Measurements from ENCODE around the gene AS3MT.
"Not testable (repeated sequence)": the region's sequence is repeated elsewhere in the genome, so short reads cannot be mapped to it uniquely, and the experiment has no call there.

Gene AS3MT

DNA sequence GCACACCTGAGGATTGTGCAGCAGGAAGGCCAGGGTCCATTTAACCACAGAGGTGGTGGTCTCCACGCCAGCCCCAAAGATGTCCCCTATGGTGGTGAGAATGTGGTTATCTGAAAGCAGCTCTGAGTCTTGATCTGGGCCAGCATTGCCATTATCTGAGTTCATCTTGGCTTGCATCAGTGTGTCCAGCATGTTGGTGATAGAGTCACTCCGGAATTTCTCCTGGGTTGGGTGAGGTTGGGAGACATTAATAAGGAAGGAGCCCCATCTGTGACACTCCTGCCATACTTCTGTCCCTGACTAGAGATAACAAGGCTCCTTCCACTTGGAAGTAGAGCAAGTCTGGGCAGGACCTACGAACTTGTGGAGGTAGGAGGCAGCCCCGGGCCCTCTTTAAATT is 36.3 kb upstream of the AS3MT start:
- no peak overlapping the region for H3K27ac ChIP-seq
- TF ChIP-seq, protein P1, sequence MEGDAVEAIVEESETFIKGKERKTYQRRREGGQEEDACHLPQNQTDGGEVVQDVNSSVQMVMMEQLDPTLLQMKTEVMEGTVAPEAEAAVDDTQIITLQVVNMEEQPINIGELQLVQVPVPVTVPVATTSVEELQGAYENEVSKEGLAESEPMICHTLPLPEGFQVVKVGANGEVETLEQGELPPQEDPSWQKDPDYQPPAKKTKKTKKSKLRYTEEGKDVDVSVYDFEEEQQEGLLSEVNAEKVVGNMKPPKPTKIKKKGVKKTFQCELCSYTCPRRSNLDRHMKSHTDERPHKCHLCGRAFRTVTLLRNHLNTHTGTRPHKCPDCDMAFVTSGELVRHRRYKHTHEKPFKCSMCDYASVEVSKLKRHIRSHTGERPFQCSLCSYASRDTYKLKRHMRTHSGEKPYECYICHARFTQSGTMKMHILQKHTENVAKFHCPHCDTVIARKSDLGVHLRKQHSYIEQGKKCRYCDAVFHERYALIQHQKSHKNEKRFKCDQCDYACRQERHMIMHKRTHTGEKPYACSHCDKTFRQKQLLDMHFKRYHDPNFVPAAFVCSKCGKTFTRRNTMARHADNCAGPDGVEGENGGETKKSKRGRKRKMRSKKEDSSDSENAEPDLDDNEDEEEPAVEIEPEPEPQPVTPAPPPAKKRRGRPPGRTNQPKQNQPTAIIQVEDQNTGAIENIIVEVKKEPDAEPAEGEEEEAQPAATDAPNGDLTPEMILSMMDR (conservative IDR thresholded peaks at IDR 0.05; ENCODE audit: low read depth, low read length) = no peak
- H2AFZ ChIP-seq (ENCODE audit: low read depth) = no peak overlapping the region
- H3K4me3 ChIP-seq (IDR thresholded peaks at IDR 0.05; ENCODE audit: insufficient read depth, low read depth, low read length) = no peak overlapping the region
- no peaks in the 10 kb centered on the region for H3K27me3 ChIP-seq (ENCODE audit: insufficient read depth, low read depth)
- no peaks in the 10 kb centered on the region for H4K20me1 ChIP-seq (ENCODE audit: insufficient read depth)
- no peak overlapping the region for H3K9ac ChIP-seq
- H3K36me3 ChIP-seq (ENCODE audit: insufficient read depth) = no peaks in the 10 kb centered on the region
- no peak overlapping the region for H3K4me2 ChIP-seq
- no peaks in the 10 kb centered on the region for H3K4me1 ChIP-seq (ENCODE audit: low read depth, poor library complexity, severe bottlenecking)
- no peaks in the 10 kb centered on the region for H3K79me2 ChIP-seq (ENCODE audit: insufficient read depth, low read depth)

DNA sequence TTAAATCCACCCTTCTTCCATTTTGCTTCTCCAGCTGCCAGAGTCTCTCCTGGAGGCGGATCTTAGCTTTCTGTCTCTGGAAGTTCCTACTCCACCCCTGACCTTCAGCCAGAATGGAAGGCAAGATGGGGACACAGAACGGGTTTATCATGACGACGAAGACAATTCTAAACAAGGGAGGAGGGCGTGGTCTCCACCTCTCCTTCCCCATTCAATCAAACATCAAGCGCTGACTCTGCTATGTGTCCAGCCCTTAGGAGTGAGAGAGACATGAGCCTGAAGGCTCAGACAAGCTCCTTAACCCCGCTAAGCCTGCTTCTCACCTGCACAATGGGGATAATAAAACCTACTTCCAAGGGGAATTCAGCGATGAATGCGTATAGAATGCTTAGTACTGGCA is 35.1 kb upstream of the AS3MT start:
- H3K4me1 ChIP-seq (ENCODE audit: low read depth, poor library complexity, severe bottlenecking) = no peaks in the 10 kb centered on the region
- TF ChIP-seq, protein P1 (conservative IDR thresholded peaks at IDR 0.05; ENCODE audit: low read depth, low read length) = no peak
- H3K4me3 ChIP-seq (IDR thresholded peaks at IDR 0.05; ENCODE audit: insufficient read depth, low read depth, low read length) = no peak overlapping the region
- no peak overlapping the region for H3K27ac ChIP-seq
- no peak overlapping the region for H3K9ac ChIP-seq
- H3K36me3 ChIP-seq (ENCODE audit: insufficient read depth) = no peaks in the 10 kb centered on the region
- H3K27me3 ChIP-seq (ENCODE audit: insufficient read depth, low read depth) = no peaks in the 10 kb centered on the region
- no peak overlapping the region for H3K4me2 ChIP-seq
- no peak overlapping the region for H2AFZ ChIP-seq (ENCODE audit: low read depth)
- no peaks in the 10 kb centered on the region for H4K20me1 ChIP-seq (ENCODE audit: insufficient read depth)
- no peaks in the 10 kb centered on the region for H3K79me2 ChIP-seq (ENCODE audit: insufficient read depth, low read depth)

DNA sequence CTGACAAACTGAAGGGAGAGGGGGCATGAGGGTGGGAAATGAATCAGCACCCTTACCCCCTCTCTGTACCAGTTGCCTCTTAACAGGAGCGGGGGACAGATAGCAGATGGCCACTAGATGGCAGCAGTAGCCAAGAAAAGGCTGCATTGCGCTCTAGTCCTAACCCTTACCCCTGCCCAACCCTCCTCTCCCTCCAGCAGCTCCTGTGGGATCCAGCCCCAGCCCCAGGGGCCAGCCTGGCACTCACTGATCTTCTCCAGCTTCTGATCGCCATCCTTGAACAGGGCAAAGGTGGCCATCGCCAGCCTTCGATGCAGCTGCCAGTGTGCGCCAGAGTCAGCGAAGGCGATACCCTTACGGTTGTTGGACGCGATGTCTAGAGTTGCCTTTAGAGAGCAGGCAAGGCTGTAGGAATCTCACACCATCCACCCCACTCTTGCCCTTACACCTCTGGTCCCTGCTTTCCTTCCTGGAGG is 34.2 kb upstream of the AS3MT start:
- Histone ChIP-seq H3K4me3 (IDR thresholded peaks at IDR 0.05; ENCODE audit: insufficient read depth, low read depth, low read length) (no peak overlapping the region), H3K4me1 (ENCODE audit: low read depth, poor library complexity, severe bottlenecking) (no peaks in the 10 kb centered on the region), H4K20me1 (ENCODE audit: insufficient read depth) (no peaks in the 10 kb centered on the region), H3K9ac (no peak overlapping the region), H3K4me2 (no peak overlapping the region), H3K36me3 (ENCODE audit: insufficient read depth) (no peaks in the 10 kb centered on the region), H2AFZ (ENCODE audit: low read depth) (no peak overlapping the region), H3K27ac (no peak overlapping the region), H3K27me3 (ENCODE audit: insufficient read depth, low read depth) (no peaks in the 10 kb centered on the region), H3K79me2 (ENCODE audit: insufficient read depth, low read depth) (no peaks in the 10 kb centered on the region)
- TF ChIP-seq, protein P1 (conservative IDR thresholded peaks at IDR 0.05; ENCODE audit: low read depth, low read length) = peak; percentile 85

DNA sequence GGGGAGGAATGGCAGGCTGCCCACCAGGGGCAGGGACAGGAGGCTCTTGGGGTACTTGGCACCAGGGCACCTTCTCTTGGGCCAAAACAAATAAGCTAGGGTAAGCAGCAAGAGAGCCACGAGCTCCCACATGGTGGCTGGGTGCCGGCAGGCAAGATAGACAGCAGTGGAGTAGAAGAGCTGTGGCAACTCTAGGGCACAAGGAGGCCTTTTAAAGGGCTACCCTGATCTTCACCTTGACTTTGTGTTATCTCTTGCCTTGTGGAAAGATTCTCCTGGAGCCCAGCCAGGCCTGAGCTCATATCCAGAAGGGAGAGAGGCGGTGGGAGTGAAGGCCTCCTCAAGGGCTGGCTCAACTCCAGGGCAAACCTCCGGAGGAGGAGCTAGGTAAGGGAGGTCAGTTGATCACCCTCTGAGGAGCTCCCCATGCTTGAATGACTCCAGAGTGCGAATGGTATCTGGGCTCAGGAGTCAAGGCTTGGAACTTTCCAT is 32.0 kb upstream of the AS3MT start, which contains the start of gene CYP17A1:
CYP17A1 (minus strand) TSS at position 184 of the 492 bp plus-strand sequence; CDS start at position 132, 52 bp downstream.
- Histone ChIP-seq H3K27me3 (ENCODE audit: insufficient read depth, low read depth) (no peaks in the 10 kb centered on the region), H3K79me2 (ENCODE audit: insufficient read depth, low read depth) (no peaks in the 10 kb centered on the region), H3K36me3 (ENCODE audit: insufficient read depth) (no peaks in the 10 kb centered on the region), H3K4me3 (IDR thresholded peaks at IDR 0.05; ENCODE audit: insufficient read depth, low read depth, low read length) (no peak within 1 kb of the TSS), H2AFZ (ENCODE audit: low read depth) (no peak within 1 kb of the TSS), H3K27ac (no peak within 1 kb of the TSS), H3K4me2 (no peak within 1 kb of the TSS), H3K4me1 (ENCODE audit: low read depth, poor library complexity, severe bottlenecking) (no peaks in the 10 kb centered on the region), H3K9ac (no peak within 1 kb of the TSS), H4K20me1 (ENCODE audit: insufficient read depth) (no peaks in the 10 kb centered on the region)
- TF ChIP-seq, protein P1 (conservative IDR thresholded peaks at IDR 0.05; ENCODE audit: low read depth, low read length) = no peak

DNA sequence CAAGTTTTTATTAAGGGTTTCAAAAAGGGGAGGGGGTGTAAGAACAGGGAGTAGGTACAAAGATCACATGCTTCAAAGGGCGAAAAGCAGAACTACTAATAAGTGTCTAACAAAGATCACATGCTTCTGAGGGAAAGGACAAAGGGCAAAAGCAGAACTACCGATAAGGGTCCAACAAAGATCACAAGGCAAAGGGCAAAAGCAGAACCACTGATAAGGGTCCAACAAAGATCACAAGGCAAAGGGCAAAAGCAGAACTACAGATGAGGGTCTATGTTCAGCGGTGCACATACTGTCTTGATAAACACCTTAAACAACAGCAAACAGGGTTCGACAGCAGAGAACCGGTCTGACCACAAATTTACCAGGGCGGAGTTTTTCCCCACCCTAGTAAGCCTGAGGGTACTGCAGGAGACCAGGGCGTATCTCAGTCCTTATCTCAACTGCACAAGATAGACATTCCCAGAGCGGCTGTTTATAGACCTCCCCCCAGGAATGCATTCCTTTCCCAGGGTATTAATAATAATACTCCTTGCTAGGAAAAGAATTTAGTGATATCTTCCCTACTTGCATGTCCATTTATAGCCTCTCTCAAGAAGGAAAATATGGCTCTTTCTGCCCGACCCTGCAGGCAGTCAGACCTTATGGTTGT is 30.9 kb upstream of the AS3MT start:
- H3K36me3 ChIP-seq (ENCODE audit: insufficient read depth); H3K4me1 ChIP-seq (ENCODE audit: low read depth, poor library complexity, severe bottlenecking); H3K27me3 ChIP-seq (ENCODE audit: insufficient read depth, low read depth); H3K79me2 ChIP-seq (ENCODE audit: insufficient read depth, low read depth); H3K9ac ChIP-seq; H3K4me2 ChIP-seq; H2AFZ ChIP-seq (ENCODE audit: low read depth); H3K4me3 ChIP-seq (IDR thresholded peaks at IDR 0.05; ENCODE audit: insufficient read depth, low read depth, low read length); H3K27ac ChIP-seq; H4K20me1 ChIP-seq (ENCODE audit: insufficient read depth): not testable (repeated sequence)

Data from KMS-11 (cell line).